Measurements from ENCODE around the gene TTC7B. TPM values are rescaled to one million over a fixed set of nuclear protein-coding genes. Genes with fewer than 3 reads are reported as not detected.

Gene TTC7B
- total and polyA plus RNA-seq, 2 donors (not counting 3 experiments of a cell fraction or from before 2014, with no cell fraction given): 46.8 to 76.5 TPM

DNA sequence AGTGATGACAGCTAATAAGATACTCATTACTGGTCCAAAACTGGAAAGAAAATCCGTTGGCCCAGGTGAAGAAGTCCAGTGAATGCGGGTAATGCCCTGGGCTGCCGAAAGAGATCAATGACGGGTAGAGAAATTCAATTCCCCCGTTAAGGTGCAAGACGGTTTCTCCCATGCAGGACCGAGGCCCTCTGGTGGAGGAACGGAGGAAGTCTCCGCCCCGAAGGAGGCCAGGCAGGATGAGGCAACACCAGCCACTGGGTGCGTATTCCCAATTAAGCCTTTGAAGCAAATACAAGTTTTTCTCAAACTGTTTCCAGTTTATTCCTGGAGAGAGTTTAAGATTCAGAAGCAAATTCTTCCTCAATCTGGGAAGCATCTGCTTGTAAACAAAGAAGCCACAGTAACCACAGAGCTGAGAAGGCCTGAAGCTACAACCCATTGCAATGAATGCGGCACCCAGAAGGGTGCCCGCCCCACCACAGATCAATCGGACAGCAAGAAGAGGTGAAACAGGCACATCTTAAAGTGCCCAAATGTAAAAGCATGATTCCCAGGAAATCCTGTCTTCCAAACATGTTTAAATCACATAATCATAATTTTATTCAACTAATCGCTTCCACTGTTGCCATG, 118.5 kb downstream of the TTC7B start:
- Histone ChIP-seq H3K4me1 (ENCODE audit: control insufficient read depth, extremely low read depth, insufficient read depth, low read length) (peaks cover 18% of the 10 kb centered on the region), H3K9ac (replicated peaks; ENCODE audit: extremely low read depth, insufficient read depth, low read length) (no peak overlapping the region), H3K27ac (ENCODE audit: insufficient read depth, low read depth, low read length) (no peak overlapping the region), H3K9me3 (replicated peaks; ENCODE audit: control insufficient read depth, insufficient read depth, low read length) (no peaks in the 10 kb centered on the region), H3K27me3 (ENCODE audit: control insufficient read depth in 2 of 2, insufficient read depth in 2 of 2, low read length in 2 of 2) (no peaks in the 10 kb centered on the region), H3K9me1 (replicated peaks; ENCODE audit: control insufficient read depth, extremely low read depth, insufficient read depth, low read length) (no peaks in the 10 kb centered on the region), H3K79me2 (ENCODE audit: control insufficient read depth, insufficient read depth, low read length) (peaks cover 2% of the 10 kb centered on the region), H3K4me2 (ENCODE audit: insufficient read depth, low read length) (no peak overlapping the region), H2AFZ (ENCODE audit: low read depth, low read length) (no peak overlapping the region), H3K36me3 (ENCODE audit: control insufficient read depth in 2 of 2, extremely low read depth in 1 of 2, insufficient read depth in 2 of 2, low read length in 2 of 2) (no peaks in the 10 kb centered on the region), H4K20me1 (replicated peaks; ENCODE audit: control insufficient read depth, extremely low read depth, insufficient read depth, low read length) (no peaks in the 10 kb centered on the region), H3K4me3 (replicated peaks in 1 of 3; ENCODE audit: insufficient read depth in 1 of 3, low read depth in 1 of 3, low read length in 3 of 3) (no peak overlapping the region)
- dilution Hi-C loops (cut with MboI; ENCODE audit: extremely low pct_ligation_motif_present, low sequenced_read_pairs) (no loop called here), intact Hi-C loops (cut with micrococcal nuclease) (loop anchor here (1.0 to 5.0 kb wide), 7 partner anchors 61 to 396 kb away; no protein-coding TSS in a partner anchor)
- DNase-seq (ENCODE audit: low read depth, low spot score) (peak; percentile 76), FAIRE-seq (peak; percentile 83)
- ChIA-PET POLR2A (interaction anchor here (1.2 kb wide), 1 partner anchor 300 kb away, joined by 5 read pairs; the partner anchor contains the start of gene CALM1), CTCF (interaction anchor here (0.6 to 4.6 kb wide), 31 partner anchors 9 to 416 kb away, joined by 3 to 63 read pairs (median 4); partner anchors contain the start of gene CALM1)
- TF ChIP-seq CTCF (IDR thresholded peaks at IDR 0.05; ENCODE audit: extremely low read depth in 1 of 2, insufficient read depth in 1 of 2, low read depth in 1 of 2, low read length in 2 of 2): peak; percentile 92
- TF ChIP-seq POLR2A (IDR thresholded peaks at IDR 0.05; ENCODE audit: low read depth, low read length): no peak
- no TSS peak for BruUV-seq (replicated peaks)

DNA sequence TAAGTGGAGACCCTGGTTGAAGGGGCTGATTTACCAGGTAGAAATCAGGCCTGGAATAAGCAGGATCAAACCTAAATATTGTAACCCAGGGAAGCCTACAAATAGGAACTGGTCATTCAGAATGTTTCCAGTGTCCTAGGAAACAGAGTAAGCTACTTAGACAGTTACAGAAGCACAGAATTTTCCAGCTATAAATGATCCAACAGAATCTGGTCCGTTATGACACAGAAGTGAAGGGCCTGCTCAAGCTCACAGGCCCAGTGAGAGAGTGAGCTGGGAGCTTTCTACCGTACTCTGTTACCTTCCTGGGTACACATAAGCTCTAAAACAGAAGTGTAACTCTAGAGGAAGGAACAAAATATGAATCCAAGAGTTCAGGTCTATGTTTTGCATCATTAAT, 119.1 kb downstream of the TTC7B start:
- no peaks in the 10 kb centered on the region for H3K36me3 ChIP-seq (ENCODE audit: control insufficient read depth in 2 of 2, extremely low read depth in 1 of 2, insufficient read depth in 2 of 2, low read length in 2 of 2)
- peaks cover 2% of the 10 kb centered on the region for H3K79me2 ChIP-seq (ENCODE audit: control insufficient read depth, insufficient read depth, low read length)
- H3K4me2 ChIP-seq (ENCODE audit: insufficient read depth, low read length): no peak overlapping the region
- H4K20me1 ChIP-seq (replicated peaks; ENCODE audit: control insufficient read depth, extremely low read depth, insufficient read depth, low read length): no peaks in the 10 kb centered on the region
- intact Hi-C loops (cut with micrococcal nuclease): loop anchor here (1.0 to 5.0 kb wide), 7 partner anchors 61 to 396 kb away; no protein-coding TSS in a partner anchor
- H3K9me3 ChIP-seq (replicated peaks; ENCODE audit: control insufficient read depth, insufficient read depth, low read length): no peaks in the 10 kb centered on the region
- BruUV-seq (replicated peaks): no TSS peak
- CTCF ChIA-PET: interaction anchor here (0.6 to 4.6 kb wide), 27 partner anchors 9 to 415 kb away, joined by 3 to 63 read pairs (median 4); partner anchors contain the start of gene CALM1
- H2AFZ ChIP-seq (ENCODE audit: low read depth, low read length): no peak overlapping the region
- peaks cover 17% of the 10 kb centered on the region for H3K4me1 ChIP-seq (ENCODE audit: control insufficient read depth, extremely low read depth, insufficient read depth, low read length)
- no peak overlapping the region for H3K27ac ChIP-seq (ENCODE audit: insufficient read depth, low read depth, low read length)
- POLR2A ChIA-PET: no interaction called here
- TF ChIP-seq, protein P1, sequence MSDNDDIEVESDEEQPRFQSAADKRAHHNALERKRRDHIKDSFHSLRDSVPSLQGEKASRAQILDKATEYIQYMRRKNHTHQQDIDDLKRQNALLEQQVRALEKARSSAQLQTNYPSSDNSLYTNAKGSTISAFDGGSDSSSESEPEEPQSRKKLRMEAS (IDR thresholded peaks at IDR 0.05; ENCODE audit: insufficient read depth, insufficient read length): no peak
- TF ChIP-seq CTCF (IDR thresholded peaks at IDR 0.05; ENCODE audit: extremely low read depth in 1 of 2, insufficient read depth in 1 of 2, low read depth in 1 of 2, low read length in 2 of 2) (no peak), JUN (IDR thresholded peaks at IDR 0.05; ENCODE audit: borderline replicate concordance, insufficient read depth, insufficient read length, low read depth) (no peak), POLR2A (IDR thresholded peaks at IDR 0.05; ENCODE audit: low read depth, low read length) (no peak), FOS (IDR thresholded peaks at IDR 0.05; ENCODE audit: borderline replicate concordance, insufficient read depth, low read length) (no peak), GATA2 (IDR thresholded peaks at IDR 0.05; ENCODE audit: insufficient read depth, insufficient read length, low read depth, low read length) (no peak), MYC (IDR thresholded peaks at IDR 0.05; ENCODE audit: low read depth, low read length) (no peak), POLR2AphosphoS5 (IDR thresholded peaks at IDR 0.05; ENCODE audit: insufficient read depth, low read depth, low read length) (no peak), EZH2 (IDR thresholded peaks at IDR 0.05; ENCODE audit: borderline replicate concordance, low read depth, low read length, severe bottlenecking) (no peak)
- FAIRE-seq (no peak), DNase-seq (ENCODE audit: low read depth, low spot score) (no peak)
- no peak overlapping the region for H3K4me3 ChIP-seq (replicated peaks in 1 of 3; ENCODE audit: insufficient read depth in 1 of 3, low read depth in 1 of 3, low read length in 3 of 3)
- no peaks in the 10 kb centered on the region for H3K9me1 ChIP-seq (replicated peaks; ENCODE audit: control insufficient read depth, extremely low read depth, insufficient read depth, low read length)
- H3K9ac ChIP-seq (replicated peaks; ENCODE audit: extremely low read depth, insufficient read depth, low read length): no peak overlapping the region
- dilution Hi-C loops (cut with MboI; ENCODE audit: extremely low pct_ligation_motif_present, low sequenced_read_pairs): no loop called here
- H3K27me3 ChIP-seq (ENCODE audit: control insufficient read depth in 2 of 2, insufficient read depth in 2 of 2, low read length in 2 of 2): no peaks in the 10 kb centered on the region

Measured in endothelial cell of umbilical vein (primary cell).